K562 (cell line): ENCODE data around the gene SUMO3. TPM values are rescaled to one million over a fixed set of nuclear protein-coding genes. Genes with fewer than 3 reads are reported as not detected.

ENCODE experiments used
- ATAC-seq: fragments of 200-7000 bp; cut with Tn5 transposase; 3 replicates; pipeline ENCODE4 v1.9.1; 2020; ENCODE audit warnings: moderate library complexity
- BruUV-seq: library from RNA; stranded (reverse); fragments of 400-500 nt; replicated peaks from 2 replicates; lab custom pipeline; 2021; lab: Mats Ljungman, UMichigan
- CTCF ChIA-PET: fragments of 300-600 bp; formaldehyde crosslinking; extraction: SDS; loops from one replicate; lab custom pipeline; 2021; ENCODE audit warnings: low intra/inter-chr PET ratio; lab: Yijun Ruan, JAX
- POLR2A ChIA-PET: fragments of 300-600, 350-650 bp; sonication (Branson Sonifier 250); formaldehyde crosslinking; extraction: SDS; loops from one replicate; lab custom pipeline; 2021; ENCODE audit warnings: antibody characterized with exemption, inconsistent platforms; lab: Yijun Ruan, JAX
- DNase-seq, 4 experiments: peaks; one replicate each; pipeline versions ENCODE4 v3.0.0 to v3.0.0-alpha.2; 2011 to 2018; ENCODE audit warnings: low spot score in 3 of 4, mixed read lengths in 3 of 4; ENCODE audit errors: extremely low read depth in 1 of 4
- FAIRE-seq: peaks from 2 replicates; lab custom pipeline; 2011; peaks lifted over from hg19 to GRCh38; lab: Jason Lieb, UNC
- H2AFZ ChIP-seq: 2 replicates; pipeline ENCODE4 v1.6.0; 2011; ENCODE audit warnings: low read depth, low read length, control low read depth, inconsistent platforms
- H3K27ac ChIP-seq: fragments of 200-600 bp; 3 replicates; pipeline ENCODE4 v1.8.0; 2011; ENCODE audit warnings: low read depth, mild to moderate bottlenecking, control low read depth, inconsistent platforms, low read length, moderate library complexity, mixed read lengths; ENCODE audit errors: extremely low read depth
- H3K27me3 ChIP-seq, 2 experiments: fragments of 300-600 bp in 1 of 2; 2 replicates in 1 of 2; 3 replicates in 1 of 2; pipeline versions ENCODE4 v1.6.0 to v1.8.0; 2011; ENCODE audit warnings: inconsistent platforms in 2 of 2, low read length in 2 of 2, mild to moderate bottlenecking in 1 of 2, mixed read lengths in 1 of 2, moderate library complexity in 1 of 2; ENCODE audit not compliant: control insufficient read depth in 2 of 2, insufficient read depth in 2 of 2
- H3K36me3 ChIP-seq: fragments of 300-600 bp; 3 replicates; pipeline ENCODE4 v1.8.0; 2011; ENCODE audit warnings: mild to moderate bottlenecking, low read length, inconsistent platforms; ENCODE audit not compliant: control insufficient read depth, insufficient read depth
- H3K4me1 ChIP-seq, 2 experiments: fragments of 200-600 bp in 1 of 2; replicated peaks in 1 of 2; 2 replicates in 1 of 2; 3 replicates in 1 of 2; pipeline versions ENCODE4 v1.5.1 to v1.8.0; 2011; ENCODE audit warnings: inconsistent platforms in 2 of 2, low read length in 2 of 2, mild to moderate bottlenecking in 1 of 2, mixed read lengths in 1 of 2, moderate library complexity in 1 of 2; ENCODE audit not compliant: control insufficient read depth in 2 of 2, insufficient read depth in 2 of 2
- H3K4me2 ChIP-seq: 2 replicates; pipeline ENCODE4 v1.6.1; 2011; ENCODE audit warnings: low read length, control low read depth, inconsistent platforms, mixed read lengths; ENCODE audit not compliant: insufficient read depth
- H3K4me3 ChIP-seq: fragments of 200-600 bp; sonication (generic), shearing (Covaris generic); 2 replicates; pipeline ENCODE4 v1.5.1; 2016; ENCODE audit warnings: control low read depth, inconsistent platforms
- H3K79me2 ChIP-seq: fragments of 200-600 bp; 3 replicates; pipeline ENCODE4 v1.8.0; 2011; ENCODE audit warnings: low read length, inconsistent platforms; ENCODE audit not compliant: control insufficient read depth, insufficient read depth
- H3K9ac ChIP-seq, 2 experiments: 2 replicates each; pipeline versions ENCODE4 v1.6.0 to v1.6.1; 2011; ENCODE audit warnings: low read depth in 2 of 2, low read length in 2 of 2, control low read depth in 1 of 2, inconsistent platforms in 1 of 2, mild to moderate bottlenecking in 1 of 2, mixed read lengths in 1 of 2; ENCODE audit not compliant: insufficient read depth in 1 of 2
- H3K9me1 ChIP-seq: one replicate; pipeline ENCODE4 v1.6.0; 2011; ENCODE audit warnings: inconsistent platforms, mild to moderate bottlenecking, low read length, moderate library complexity; ENCODE audit not compliant: control insufficient read depth, insufficient read depth
- H3K9me3 ChIP-seq: replicated peaks from 2 replicates; pipeline ENCODE4 v1.5.1; 2011; ENCODE audit warnings: low read depth, low read length, inconsistent platforms; ENCODE audit not compliant: control insufficient read depth, insufficient read depth
- H4K20me1 ChIP-seq: replicated peaks from 2 replicates; pipeline ENCODE4 v1.6.1; 2011; ENCODE audit warnings: low read length, inconsistent platforms, mixed read lengths; ENCODE audit not compliant: control insufficient read depth, insufficient read depth
- ATF4 ChIP-seq: fragments of 450-650 bp; formaldehyde crosslinking; IDR thresholded peaks from 2 replicates; pipeline ENCODE4 v1.4.0; 2022; ENCODE audit warnings: mild to moderate bottlenecking, moderate library complexity
- CBFA2T3 ChIP-seq: fragments of 450-650 bp; IDR thresholded peaks from 2 replicates; pipeline ENCODE4 v1.6.1; 2017
- EGR1 ChIP-seq: fragments of 450-650 bp; conservative IDR thresholded peaks from 2 replicates; pipeline ENCODE4 v1.6.1; 2017; ENCODE audit warnings: mild to moderate bottlenecking
- HDAC1 ChIP-seq, 2 experiments: fragments of 450-650 bp; IDR thresholded peaks; 2 replicates each; pipeline ENCODE4 v1.6.1; 2016 to 2017; ENCODE audit warnings: inconsistent platforms in 1 of 2, mild to moderate bottlenecking in 1 of 2, moderate library complexity in 1 of 2
- KDM1A ChIP-seq, 2 experiments: fragments of 450-650 bp; IDR thresholded peaks; 2 replicates each; pipeline ENCODE4 v1.6.1; 2016; ENCODE audit warnings: mild to moderate bottlenecking in 2 of 2
- MYNN ChIP-seq, 2 experiments: sonication (generic); formaldehyde crosslinking in 1 of 2; IDR thresholded peaks; 2 replicates each; pipeline versions ENCODE4 v1.5.0 to v1.6.1; 2016 to 2020; ENCODE audit warnings: antibody characterized with exemption in 1 of 2, missing genetic modification reagents in 1 of 2
- NCOR1 ChIP-seq: fragments of 450-650 bp; IDR thresholded peaks from 2 replicates; pipeline ENCODE4 v1.6.1; 2016; ENCODE audit warnings: mild to moderate bottlenecking, moderate library complexity
- NR3C1 ChIP-seq: sonication (generic); formaldehyde crosslinking; IDR thresholded peaks from 2 replicates; pipeline ENCODE4 v1.8.1; 2022; ENCODE audit warnings: missing genetic modification reagents
- PHF20 ChIP-seq: fragments of 450-650 bp; IDR thresholded peaks from 2 replicates; pipeline ENCODE4 v1.6.1; 2018; ENCODE audit not compliant: partially characterized antibody
- POLR2A ChIP-seq: fragments of 450-650 bp; conservative IDR thresholded peaks from 2 replicates; pipeline ENCODE4 v1.6.1; 2016
- RBFOX2 ChIP-seq: fragments of 200-400 bp; formaldehyde crosslinking; IDR thresholded peaks from 2 replicates; pipeline ENCODE4 v1.6.1; 2017; ENCODE audit warnings: low read depth, mild to moderate bottlenecking, low read length, moderate library complexity
- STAT5A ChIP-seq: IDR thresholded peaks from 2 replicates; pipeline ENCODE4 v1.6.1; 2012; ENCODE audit warnings: low read length, inconsistent platforms, borderline replicate concordance
- TARDBP ChIP-seq: fragments of 450-650 bp; IDR thresholded peaks from 2 replicates; pipeline ENCODE4 v1.6.1; 2016
- TSHZ1 ChIP-seq: fragments of 250-450 bp; sonication (Bioruptor Pico); IDR thresholded peaks from 2 replicates; pipeline ENCODE4 v1.4.0; 2020; ENCODE audit warnings: mild to moderate bottlenecking, moderate library complexity
- WHSC1 ChIP-seq: IDR thresholded peaks from one replicate; pipeline ENCODE4 v1.6.1; 2012; ENCODE audit warnings: low read length, control low read depth, inconsistent platforms
- ZNF444 ChIP-seq: fragments of 250-450 bp; sonication (Bioruptor Pico); IDR thresholded peaks from 2 replicates; pipeline ENCODE4 v1.4.0; 2020; ENCODE audit warnings: mild to moderate bottlenecking, moderate library complexity
- ZNF77 ChIP-seq: fragments of 250-450 bp; sonication (Bioruptor Pico); IDR thresholded peaks from 2 replicates; pipeline ENCODE4 v1.5.0; 2020
- WGBS: fragments of 100-300 bp; shearing (Covaris generic); methylation state at CpG from one replicate; pipeline ENCODE4 v1.1.6; 2016; ENCODE audit warnings: low coverage, mixed read lengths; ENCODE audit not compliant: insufficient coverage; ENCODE audit errors: missing lambda C conversion rate; 5-methylcytosine and 5-hydroxymethylcytosine counted together
- in situ Hi-C: fragments of 300-500 bp; cut with MboI; formaldehyde crosslinking; loops from 4 replicates; pipeline ENCODE4 v1.15.0; 2018; ENCODE audit warnings: inconsistent platforms, mixed read lengths
- intact Hi-C: fragments of 100-400 bp; cut with micrococcal nuclease; formaldehyde crosslinking; loops from 2 replicates; pipeline ENCODE4 v1.14.2; 2022
- polyA plus RNA-seq, 8 experiments: library from polyadenylated mRNA; depleted of rRNA in 4 of 8; stranded (reverse) in 5 of 8; unstranded in 3 of 8; fragments of >200 nt; fragmentation: Nextera tagmentation in 2 of 8; fragmentation: Illumina TruSeq in 1 of 8; extraction: Ambion mirVana in 2 of 8; extraction: Trizol in 1 of 8; gene quantifications; 2 replicates each; pipeline versions ENCODE4 v1.2.1 to v1.2.3, GENCODE V29; 2011 to 2014; ENCODE audit warnings: inconsistent platforms in 1 of 8, missing spikeins in 1 of 8
- total RNA-seq, 7 experiments: library from RNA; depleted of rRNA in 6 of 7; stranded (reverse); fragments of >200 nt in 6 of 7; fragmentation: Illumina TruSeq in 2 of 7; extraction: Trizol in 2 of 7; gene quantifications; 2 replicates each; pipeline versions ENCODE4 v1.2.1 to v1.2.3, GENCODE V29; 2011 to 2021; ENCODE audit warnings: low replicate concordance in 1 of 7
- TF ChIP-seq, protein P1 (sequence below): fragments of 450-650 bp; formaldehyde crosslinking; IDR thresholded peaks from 2 replicates; pipeline ENCODE4 v1.4.0; 2022; ENCODE audit warnings: missing genetic modification characterization

The SUMO3 gene
- total and polyA plus RNA-seq, 9 of the 15 experiments (the other 6 are each of a cell fraction or from before 2014, with no cell fraction given) = 13.9 to 143 (median 113) TPM

DNA sequence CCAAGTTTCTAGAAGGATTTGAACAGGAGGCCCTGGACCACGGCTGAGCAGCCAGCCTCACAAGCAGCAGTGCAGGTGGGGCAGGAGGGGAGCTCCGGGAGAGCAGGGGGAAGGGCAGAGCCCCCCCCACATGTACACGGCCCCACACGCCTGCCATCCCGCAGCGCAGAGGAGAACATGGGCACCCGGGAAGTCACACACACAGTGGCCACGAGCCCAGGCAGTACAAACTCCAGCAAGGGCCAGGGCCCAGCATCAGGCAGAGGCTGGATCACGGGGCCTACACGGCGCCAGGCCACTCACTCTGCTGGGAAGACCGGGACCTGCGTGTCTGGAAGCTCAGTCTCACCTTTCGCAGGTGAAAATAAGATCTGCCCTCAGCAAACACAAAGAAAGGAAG, 5.2 kb downstream of the SUMO3 start (continued):
- no peak for TF ChIP-seq TSHZ1 (CRISPR knock-in tag)

DNA sequence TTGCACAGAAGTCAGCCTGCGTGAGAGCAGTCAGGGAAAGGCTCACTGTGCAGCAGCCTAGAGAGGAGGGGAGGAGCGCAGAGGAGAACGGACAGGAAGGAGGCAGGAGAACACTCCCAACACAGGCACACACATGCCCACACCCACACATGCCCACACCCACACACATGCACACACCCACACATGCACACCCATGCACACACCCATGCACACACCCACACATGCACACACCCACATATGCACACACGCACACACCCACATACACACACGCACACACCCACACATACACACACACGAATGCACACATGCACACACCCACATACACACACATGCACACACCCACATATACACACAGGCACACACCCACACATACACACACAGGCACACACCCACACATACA, 7.1 kb downstream of the SUMO3 start:
- FAIRE-seq (no peak), ATAC-seq (no peak), DNase-seq (no peak)
- H4K20me1 ChIP-seq = peaks cover 12% of the 10 kb centered on the region; the same call in 1 of the 2 replicates
- peaks cover 82% of the 10 kb centered on the region for H3K36me3 ChIP-seq
- intact Hi-C loops = no loop called here
- H3K9ac ChIP-seq = no peak overlapping the region; a peak in 1 of 4 replicates
- H3K4me3 ChIP-seq = no peak overlapping the region
- POLR2A ChIA-PET = interaction anchor here (1.1 to 2.3 kb wide), 2 partner anchors 10 to 137 kb away, joined by 3 to 10 read pairs; partner anchors contain the start of gene UBE2G2
- no peaks in the 10 kb centered on the region for H3K27me3 ChIP-seq
- 90% methylated on average over 6 of the region's 6 CpGs for whole genome bisulfite sequencing
- H3K27ac ChIP-seq = no peak overlapping the region
- in situ Hi-C loops = no loop called here
- H3K9me3 ChIP-seq = no peaks in the 10 kb centered on the region
- no peak overlapping the region for H2AFZ ChIP-seq
- H3K4me1 ChIP-seq = peaks cover 0 to 33% of the 10 kb centered on the region in 2 experiments; a peak in 1 of 5 replicates
- H3K9me1 ChIP-seq = peaks cover 6% of the 10 kb centered on the region
- CTCF ChIA-PET = no interaction called here
- H3K79me2 ChIP-seq = peaks cover 54% of the 10 kb centered on the region
- BruUV-seq = no TSS peak
- no peak overlapping the region for H3K4me2 ChIP-seq
- TF ChIP-seq WHSC1 = no peak
- TF ChIP-seq NR3C1 (CRISPR knock-in tag) = 0 out of 2 replicates have a peak, but pooled peaks have one; percentile 44
- TF ChIP-seq POLR2A = 0 out of 2 replicates have a peak, but pooled peaks have one; percentile 40
- peak; percentile 84 for TF ChIP-seq MYNN (IDR thresholded peaks at IDR 0.05)
- TF ChIP-seq MYNN (CRISPR knock-in tag; IDR thresholded peaks at IDR 0.05) = no peak
- TF ChIP-seq TARDBP = peak; percentile 56; the same call in 1 of the 2 replicates
- TF ChIP-seq ZNF77 (CRISPR knock-in tag) = no peak
- no peak for TF ChIP-seq ATF4 (CRISPR knock-in tag)
- peak; percentile 39; the same call in 1 of the 2 replicates for TF ChIP-seq STAT5A
- TF ChIP-seq KDM1A (IDR thresholded peaks at IDR 0.05) = peak in 1 of 2 experiments; percentile 96; a peak in 2 of 4 replicates
- peak; percentile 99 for TF ChIP-seq EGR1
- TF ChIP-seq, protein P1, sequence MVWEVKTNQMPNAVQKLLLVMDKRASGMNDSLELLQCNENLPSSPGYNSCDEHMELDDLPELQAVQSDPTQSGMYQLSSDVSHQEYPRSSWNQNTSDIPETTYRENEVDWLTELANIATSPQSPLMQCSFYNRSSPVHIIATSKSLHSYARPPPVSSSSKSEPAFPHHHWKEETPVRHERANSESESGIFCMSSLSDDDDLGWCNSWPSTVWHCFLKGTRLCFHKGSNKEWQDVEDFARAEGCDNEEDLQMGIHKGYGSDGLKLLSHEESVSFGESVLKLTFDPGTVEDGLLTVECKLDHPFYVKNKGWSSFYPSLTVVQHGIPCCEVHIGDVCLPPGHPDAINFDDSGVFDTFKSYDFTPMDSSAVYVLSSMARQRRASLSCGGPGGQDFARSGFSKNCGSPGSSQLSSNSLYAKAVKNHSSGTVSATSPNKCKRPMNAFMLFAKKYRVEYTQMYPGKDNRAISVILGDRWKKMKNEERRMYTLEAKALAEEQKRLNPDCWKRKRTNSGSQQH = 0 out of 2 replicates have a peak, but pooled peaks have one; percentile 42
- TF ChIP-seq NCOR1 = peak; percentile 16; the same call in 1 of the 2 replicates
- TF ChIP-seq CBFA2T3 = peak; percentile 32; the same call in 1 of the 2 replicates
- peak; percentile 51 for TF ChIP-seq PHF20
- peak; percentile 56; the same call in 1 of the 2 replicates for TF ChIP-seq RBFOX2
- no peak for TF ChIP-seq ZNF444 (CRISPR knock-in tag)
- TF ChIP-seq HDAC1 (IDR thresholded peaks at IDR 0.05) = 0 out of 4 replicates have a peak, but pooled peaks of 1 of the 2 experiments have one; percentile 19
